ENCODE results near the gene MFAP3L.

The MFAP3L gene

GRCh38 chr4:170005472-170005871 is 20.7 kb downstream of the MFAP3L start (continued):
- no peak for TF ChIP-seq ZNF398 (tag by site-specific recombination; IDR thresholded peaks at IDR 0.05)
- TF ChIP-seq ZNF157 (tag by site-specific recombination; IDR thresholded peaks at IDR 0.05) = no peak
- TF ChIP-seq ZFP41 (tag by site-specific recombination; IDR thresholded peaks at IDR 0.05; ENCODE audit: borderline replicate concordance) = no peak
- TF ChIP-seq ZNF23 (tag by site-specific recombination; IDR thresholded peaks at IDR 0.05; ENCODE audit: borderline replicate concordance) = no peak
- TF ChIP-seq ZNF558 (tag by site-specific recombination; IDR thresholded peaks at IDR 0.05) = no peak

- POLR2A ChIA-PET = no interaction called here
- Histone ChIP-seq H3K9me3 (ENCODE audit: control insufficient read depth, insufficient read depth, low read depth, low read length) (no peaks in the 10 kb centered on the region), H3K27ac (ENCODE audit: extremely low read depth, low read depth, low read length) (no peak overlapping the region), H3K4me1 (ENCODE audit: control insufficient read depth, insufficient read depth, low read length) (peaks cover 5% of the 10 kb centered on the region), H3K4me3 (ENCODE audit: low read depth, low read length) (no peak overlapping the region), H3K36me3 (ENCODE audit: control insufficient read depth in 2 of 2, insufficient read depth in 1 of 2, low read length in 2 of 2) (no peaks in the 10 kb centered on the region)
- TF ChIP-seq KLF1 (tag by site-specific recombination; IDR thresholded peaks at IDR 0.05) (no peak), ZSCAN23 (tag by site-specific recombination; IDR thresholded peaks at IDR 0.05) (no peak), ZNF292 (tag by site-specific recombination; IDR thresholded peaks at IDR 0.05; ENCODE audit: borderline replicate concordance, low read depth) (no peak), ZNF335 (tag by site-specific recombination; conservative IDR thresholded peaks at IDR 0.05) (no peak), ZNF658 (tag by site-specific recombination; IDR thresholded peaks at IDR 0.05) (no peak), HOXC10 (CRISPR knock-in tag; IDR thresholded peaks at IDR 0.05) (no peak), YY2 (tag by site-specific recombination; IDR thresholded peaks at IDR 0.05) (no peak), ZNF558 (tag by site-specific recombination; IDR thresholded peaks at IDR 0.05) (no peak), ZFP41 (tag by site-specific recombination; IDR thresholded peaks at IDR 0.05; ENCODE audit: borderline replicate concordance) (no peak), MEIS1 (CRISPR knock-in tag; IDR thresholded peaks at IDR 0.05; ENCODE audit: borderline replicate concordance) (no peak), ZNF211 (tag by site-specific recombination; IDR thresholded peaks at IDR 0.05; ENCODE audit: low read depth) (no peak), ZXDB (tag by site-specific recombination; IDR thresholded peaks at IDR 0.05) (no peak), KLF8 (tag by site-specific recombination; IDR thresholded peaks at IDR 0.05) (no peak), ZNF341 (tag by site-specific recombination; IDR thresholded peaks at IDR 0.05; ENCODE audit: low read depth) (no peak), KLF10 (tag by site-specific recombination; IDR thresholded peaks at IDR 0.05) (no peak), EGR2 (tag by site-specific recombination; IDR thresholded peaks at IDR 0.05; ENCODE audit: low read depth) (no peak), ZNF830 (tag by site-specific recombination; IDR thresholded peaks at IDR 0.05; ENCODE audit: low read depth) (no peak), ZNF704 (tag by site-specific recombination; IDR thresholded peaks at IDR 0.05) (no peak), ZNF776 (tag by site-specific recombination; IDR thresholded peaks at IDR 0.05; ENCODE audit: borderline replicate concordance) (no peak), ZFP3 (tag by site-specific recombination; IDR thresholded peaks at IDR 0.05; ENCODE audit: low read depth) (no peak)
- CTCF ChIA-PET = no interaction called here
Measured at GRCh38 chr4:170004651-170005295, 21.4 kb downstream of the MFAP3L start.

Measured in HEK293 (cell line).